ENCODE data around the gene CADPS.

The CADPS gene

GRCh38 chr3:62749130-62749529 is 126.1 kb downstream of the CADPS start:
- no peak for DNase-seq (ENCODE audit: low read depth)

GRCh38 chr3:62737449-62737848 is 137.8 kb downstream of the CADPS start:
- no peak for DNase-seq (ENCODE audit: low read depth)

GRCh38 chr3:62735510-62735909 is 139.7 kb downstream of the CADPS start:
- DNase-seq (ENCODE audit: low read depth): no peak

- DNase-seq (ENCODE audit: low read depth): no peak
Observed at GRCh38 chr3:62732183-62732904, 142.9 kb downstream of the CADPS start.

GRCh38 chr3:62727981-62728380 is 147.2 kb downstream of the CADPS start:
- DNase-seq (ENCODE audit: low read depth): no peak

GRCh38 chr3:62727536-62727935 is 147.7 kb downstream of the CADPS start:
- DNase-seq (ENCODE audit: low read depth): no peak

- DNase-seq (ENCODE audit: low read depth): no peak
Observed at GRCh38 chr3:62724503-62724902, 150.7 kb downstream of the CADPS start.

- no peak for DNase-seq (ENCODE audit: low read depth)
Observed at GRCh38 chr3:62723914-62724217, 151.3 kb downstream of the CADPS start.

- DNase-seq (ENCODE audit: low read depth): no peak
Observed at GRCh38 chr3:62723166-62723913, 151.9 kb downstream of the CADPS start.

- DNase-seq (ENCODE audit: low read depth): no peak
Observed at GRCh38 chr3:62722344-62722743, 152.9 kb downstream of the CADPS start.

- no peak for DNase-seq (ENCODE audit: low read depth)
Observed at GRCh38 chr3:62718515-62719320, 156.5 kb downstream of the CADPS start.

- DNase-seq (ENCODE audit: low read depth): no peak
Observed at GRCh38 chr3:62718011-62718410, 157.2 kb downstream of the CADPS start.

- no peak for DNase-seq (ENCODE audit: low read depth)
Observed at GRCh38 chr3:62712746-62713145, 162.5 kb downstream of the CADPS start.

GRCh38 chr3:62710751-62711150 is 164.5 kb downstream of the CADPS start:
- DNase-seq (ENCODE audit: low read depth): no peak

- DNase-seq (ENCODE audit: low read depth): no peak
Observed at GRCh38 chr3:62708638-62709373, 166.4 kb downstream of the CADPS start.

GRCh38 chr3:62705721-62706120 is 169.5 kb downstream of the CADPS start:
- no peak for DNase-seq (ENCODE audit: low read depth)

GRCh38 chr3:62703451-62704167 is 171.6 kb downstream of the CADPS start:
- no peak for DNase-seq (ENCODE audit: low read depth)

GRCh38 chr3:62700357-62700756 is 174.9 kb downstream of the CADPS start:
- no peak for DNase-seq (ENCODE audit: low read depth)

- DNase-seq (ENCODE audit: low read depth): no peak
Observed at GRCh38 chr3:62699728-62700127, 175.5 kb downstream of the CADPS start.

GRCh38 chr3:62696011-62696410 is 179.2 kb downstream of the CADPS start:
- DNase-seq (ENCODE audit: low read depth): no peak

- DNase-seq (ENCODE audit: low read depth): no peak
Observed at GRCh38 chr3:62688812-62689211, 186.4 kb downstream of the CADPS start.

GRCh38 chr3:62688050-62688449 is 187.2 kb downstream of the CADPS start:
- no peak for DNase-seq (ENCODE audit: low read depth)

Data from stimulated activated CD8-positive, alpha-beta memory T cell treated with anti-CD3 and anti-CD28 coated beads, Interleukin-12 subunit alpha, Interleukin-12 subunit beta, amount 100 ng/mL, for 4 hours (primary cell).